ENCODE measurements around the gene TMEM238. TPM values are rescaled to one million over a fixed set of nuclear protein-coding genes. Genes with fewer than 3 reads are reported as not detected.

TMEM238 gene
- total and polyA plus RNA-seq, 9 of the 15 experiments (the other 6 are each of a cell fraction or from before 2014, with no cell fraction given) = 0.18 to 5.1 (median 1.3) TPM; not detected in 4

GRCh38 chr19:55384131-55384919 lies at the start of gene TMEM238 (continued):
- TF ChIP-seq TRIM25 (IDR thresholded peaks at IDR 0.05; ENCODE audit: borderline replicate concordance) (no peak), HNRNPL (IDR thresholded peaks at IDR 0.05; ENCODE audit: low read depth, low read length) (peak; percentile 69; the same call in 1 of the 2 replicates), FOXJ2 (tag; IDR thresholded peaks at IDR 0.05) (no peak), ZFP91 (CRISPR knock-in tag; IDR thresholded peaks at IDR 0.05) (no peak), ZNF77 (CRISPR knock-in tag; IDR thresholded peaks at IDR 0.05) (no peak), LARP7 (IDR thresholded peaks at IDR 0.05) (no peak), FOXM1 (IDR thresholded peaks at IDR 0.05; ENCODE audit: low read depth) (no peak), FOXM1 (CRISPR knock-in tag; IDR thresholded peaks at IDR 0.05; ENCODE audit: low read depth) (no peak), ZNF76 (CRISPR knock-in tag; IDR thresholded peaks at IDR 0.05; ENCODE audit: borderline replicate concordance) (no peak), ZNF124 (CRISPR knock-in tag; IDR thresholded peaks at IDR 0.05) (no peak), ARNT (IDR thresholded peaks at IDR 0.05) (no peak), ATF6 (CRISPR knock-in tag; IDR thresholded peaks at IDR 0.05) (no peak), ELF1 (tag; IDR thresholded peaks at IDR 0.05) (no peak), SRSF3 (IDR thresholded peaks at IDR 0.05; ENCODE audit: insufficient read depth, low read length) (no peak), NR2C1 (IDR thresholded peaks at IDR 0.05) (no peak), NR2C1 (tag; IDR thresholded peaks at IDR 0.05) (no peak), NCOR1 (IDR thresholded peaks at IDR 0.05) (no peak), ZNF436 (CRISPR knock-in tag; IDR thresholded peaks at IDR 0.05) (no peak), CTCF (IDR thresholded peaks at IDR 0.05 in 2 of 3, conservative IDR thresholded peaks at IDR 0.05 in 1 of 3; ENCODE audit: insufficient read depth in 2 of 3, low read depth in 1 of 3, low read length in 3 of 3) (no peak), BMI1 (IDR thresholded peaks at IDR 0.05; ENCODE audit: low read length) (no peak), CHD1 (IDR thresholded peaks at IDR 0.05; ENCODE audit: low read length) (peak; percentile 80), POLR2G (IDR thresholded peaks at IDR 0.05; ENCODE audit: low read depth, low read length) (peak; percentile 63), POLR2A (conservative IDR thresholded peaks at IDR 0.05) (0 out of 2 replicates have a peak, but pooled peaks have one; percentile 35), ARID2 (IDR thresholded peaks at IDR 0.05) (no peak)

All from K562 (cell line).